Activated CD4-positive, alpha-beta T cell treated with anti-CD3 and anti-CD28 coated beads for 48 hours (primary cell): ENCODE results near the gene TREML2.
"Not testable (repeated sequence)": the region's sequence is repeated elsewhere in the genome, so short reads cannot be mapped to it uniquely, and the experiment has no call there.

ENCODE experiments used
- DNase-seq: peaks from one replicate; pipeline ENCODE4 v3.0.0-alpha.2; 2020

Gene TREML2

GRCh38 chr6:41200901-41201763 is at the start of gene TREML2:
TSS of gene TREML2 (minus strand) at chr6:41201149. CDS start at chr6:41201008, 141 bp downstream.
- peak; percentile 62 for DNase-seq

GRCh38 chr6:41247882-41248705 is 47.1 kb upstream of the TREML2 start:
- no peak for DNase-seq

- no peak for DNase-seq
Observed at GRCh38 chr6:41247288-41247865, 46.4 kb upstream of the TREML2 start.

- not testable (repeated sequence) for DNase-seq
Observed at GRCh38 chr6:41246529-41246928, 45.6 kb upstream of the TREML2 start.

- no peak for DNase-seq
Observed at GRCh38 chr6:41239467-41240159, 38.7 kb upstream of the TREML2 start.

GRCh38 chr6:41237128-41237527 is 36.2 kb upstream of the TREML2 start:
- no peak for DNase-seq

GRCh38 chr6:41236276-41236675 is 35.3 kb upstream of the TREML2 start:
- no peak for DNase-seq

GRCh38 chr6:41232667-41233066 is 31.7 kb upstream of the TREML2 start:
- DNase-seq = no peak

GRCh38 chr6:41231246-41231645 is 30.3 kb upstream of the TREML2 start:
- DNase-seq = no peak

GRCh38 chr6:41229721-41230120 is 28.8 kb upstream of the TREML2 start:
- DNase-seq = no peak

GRCh38 chr6:41228616-41229015 is 27.7 kb upstream of the TREML2 start:
- DNase-seq = no peak

- DNase-seq = no peak
Observed at GRCh38 chr6:41228096-41228495, 27.1 kb upstream of the TREML2 start, which contains the start of gene TREML4. TSS of gene TREML4 (plus strand) at chr6:41228349. CDS start at chr6:41228428, 79 bp downstream.

GRCh38 chr6:41226752-41227151 is 25.8 kb upstream of the TREML2 start:
- no peak for DNase-seq

- no peak for DNase-seq
Observed at GRCh38 chr6:41224800-41225199, 23.9 kb upstream of the TREML2 start.

- DNase-seq = no peak
Observed at GRCh38 chr6:41222513-41222912, 21.6 kb upstream of the TREML2 start.

- no peak for DNase-seq
Observed at GRCh38 chr6:41222045-41222444, 21.1 kb upstream of the TREML2 start.

GRCh38 chr6:41216616-41217015 is 15.7 kb upstream of the TREML2 start:
- DNase-seq = no peak

GRCh38 chr6:41215777-41216176 is 14.8 kb upstream of the TREML2 start:
- DNase-seq = no peak

GRCh38 chr6:41214559-41215238 is 13.8 kb upstream of the TREML2 start:
- DNase-seq = no peak

- DNase-seq = no peak
Observed at GRCh38 chr6:41209547-41210320, 8.8 kb upstream of the TREML2 start.

GRCh38 chr6:41208439-41209106 is 7.6 kb upstream of the TREML2 start:
- no peak for DNase-seq
